ENCODE measurements around the gene DNAH3.

GRCh38 chr16:20997147-20997546, 153.5 kb downstream of the DNAH3 start:
- TF ChIP-seq REST (IDR thresholded peaks at IDR 0.05; ENCODE audit: insufficient replicate concordance, low read depth) (no peak), CTCF (IDR thresholded peaks at IDR 0.05; ENCODE audit: insufficient read depth, low read length) (no peak), POLR2AphosphoS5 (IDR thresholded peaks at IDR 0.05; ENCODE audit: low read depth) (no peak)

Measured in HL-60 (cell line).